ENCODE data around the gene VSTM2B.
"Not testable (repeated sequence)": the region's sequence is repeated elsewhere in the genome, so short reads cannot be mapped to it uniquely, and the experiment has no call there.

The VSTM2B gene

DNA sequence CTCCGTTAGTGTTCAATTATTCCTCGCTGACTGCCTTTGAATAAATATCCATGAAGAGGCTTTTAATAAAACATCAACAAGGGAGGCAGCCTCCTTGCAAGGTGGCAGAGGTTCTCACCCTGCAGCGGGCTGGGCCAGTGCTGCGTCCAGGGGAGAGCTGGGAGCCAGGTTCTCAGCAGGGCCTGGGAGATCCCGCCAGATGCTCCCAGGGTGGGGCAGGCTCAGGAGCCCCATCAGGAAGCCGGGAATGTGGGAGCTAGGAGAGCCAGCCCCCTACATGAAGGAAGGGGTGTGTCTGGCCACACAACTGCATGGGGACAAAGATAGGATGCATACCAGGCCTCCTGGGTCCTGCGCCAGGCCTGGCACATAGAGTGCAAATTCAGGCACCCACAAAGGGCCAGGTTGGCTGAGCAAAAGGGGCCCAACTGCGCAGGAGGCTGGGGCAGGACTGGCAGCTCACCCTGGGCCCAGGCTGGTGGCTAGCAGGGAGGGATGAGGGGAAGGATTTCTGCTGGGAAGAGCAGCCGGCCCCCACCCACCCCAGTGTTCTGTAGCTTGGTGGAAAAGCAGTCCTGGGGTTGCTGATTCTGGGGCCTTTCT lies 22.8 kb downstream of the VSTM2B start:
- no peak for DNase-seq

DNA sequence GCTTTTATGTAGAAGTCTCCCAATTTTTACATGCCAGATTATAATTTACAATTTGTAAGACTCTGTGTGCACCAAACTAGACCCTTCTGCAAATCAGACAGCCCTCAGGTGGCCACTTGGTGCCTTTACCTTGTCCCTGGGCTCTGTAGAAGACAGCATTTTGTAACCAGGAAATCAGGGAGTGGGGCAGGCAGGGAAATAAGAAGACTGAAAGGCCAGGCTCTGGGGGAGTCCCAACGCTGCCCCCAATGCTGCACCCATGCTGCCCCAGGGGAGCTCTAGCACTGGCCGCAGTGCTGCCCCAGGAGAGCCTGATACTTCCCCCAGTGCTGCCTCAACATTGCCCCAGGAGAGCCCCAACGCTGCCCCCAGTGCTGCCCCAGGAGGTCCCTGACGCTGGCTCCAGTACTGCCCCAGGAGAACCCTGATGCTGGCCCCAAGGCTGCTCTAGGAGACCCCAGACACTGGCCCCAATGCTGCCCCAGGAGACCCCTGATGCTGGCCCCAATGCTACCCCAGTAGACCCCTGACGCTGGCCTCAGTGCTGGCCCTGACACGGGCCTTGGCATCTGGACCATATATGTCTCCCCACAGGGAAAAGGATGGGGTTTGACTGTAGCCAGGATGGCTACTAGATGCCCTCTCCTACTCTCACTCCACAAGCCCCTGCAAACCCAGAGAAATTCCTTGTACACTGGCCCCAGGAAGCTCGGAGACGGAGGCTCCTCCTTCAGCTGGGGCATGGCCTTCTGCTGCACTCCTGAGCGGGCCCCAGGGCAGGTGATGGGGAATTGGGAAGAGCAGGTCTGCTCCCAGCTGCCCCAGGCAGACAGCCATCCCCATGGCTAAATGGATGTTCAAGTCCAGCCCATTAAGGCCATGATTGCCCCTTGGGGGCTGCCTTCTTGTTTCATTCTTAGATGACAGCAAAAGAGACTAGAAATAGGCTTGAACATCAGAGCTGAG lies 23.6 kb downstream of the VSTM2B start:
- no peak for DNase-seq

GRCh38 chr19:29550896-29551295 lies 25.1 kb downstream of the VSTM2B start:
- DNase-seq = no peak

DNA sequence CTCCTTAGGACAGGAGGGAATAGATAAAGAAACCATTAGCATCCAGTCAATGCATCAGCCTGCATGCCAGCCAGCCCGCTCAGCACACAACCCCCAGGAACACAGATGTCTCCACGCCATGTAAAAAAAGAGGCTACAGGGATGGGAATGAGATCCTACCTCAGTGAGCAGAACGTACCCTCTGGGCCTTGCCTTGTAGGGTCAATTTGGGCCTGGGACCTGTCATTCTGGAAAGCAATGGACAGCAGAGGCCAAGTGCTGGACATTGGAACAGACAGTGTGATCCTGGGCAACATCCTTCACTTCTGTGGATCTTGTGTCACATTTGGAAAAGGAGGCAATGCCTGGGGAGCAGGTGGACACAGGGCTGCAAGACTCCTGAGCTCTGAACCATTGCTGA lies 26.0 kb downstream of the VSTM2B start:
- DNase-seq = no peak

GRCh38 chr19:29552454-29553280 lies 26.9 kb downstream of the VSTM2B start:
- DNase-seq = no peak

DNA sequence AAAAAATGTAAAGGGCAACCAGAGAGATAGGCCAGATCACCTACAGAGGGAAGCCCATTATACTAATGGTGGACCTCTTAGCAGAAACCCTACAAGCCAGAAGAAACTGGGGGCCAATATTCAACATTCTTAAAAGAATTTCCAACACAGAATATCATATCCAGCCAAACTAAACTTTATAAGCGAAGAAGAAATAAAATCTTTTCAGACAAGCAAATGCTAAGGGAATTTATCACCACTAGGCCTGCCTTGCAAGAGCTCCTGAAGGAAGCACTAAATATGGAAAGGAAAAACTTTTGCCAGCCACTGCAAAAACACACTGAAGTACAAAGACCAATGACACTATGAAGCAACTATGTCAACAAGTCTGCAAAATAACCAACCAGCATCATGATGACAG lies 28.4 kb downstream of the VSTM2B start:
- DNase-seq = no peak

GRCh38 chr19:29559110-29559509 lies 33.3 kb downstream of the VSTM2B start:
- not testable (repeated sequence) for DNase-seq

DNA sequence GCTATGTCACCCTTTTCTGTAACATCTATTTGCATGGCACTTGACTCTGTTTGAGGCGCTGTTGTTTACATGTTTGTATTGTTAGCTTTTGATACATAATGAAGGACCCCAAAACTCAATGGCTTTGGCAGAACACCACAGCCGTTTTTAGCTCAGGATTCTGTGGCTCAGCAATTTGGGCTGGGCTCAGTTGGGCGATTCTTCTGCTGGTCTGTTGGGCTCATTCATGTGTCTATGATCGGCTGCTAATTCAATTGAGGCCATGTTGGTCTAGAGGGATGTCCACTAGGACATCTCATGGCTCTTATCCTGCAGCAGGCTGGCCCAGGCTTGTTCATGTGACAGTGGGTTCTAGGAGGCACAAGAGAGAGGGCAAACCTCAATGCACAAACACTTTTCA lies 33.9 kb downstream of the VSTM2B start:
- DNase-seq = no peak

DNA sequence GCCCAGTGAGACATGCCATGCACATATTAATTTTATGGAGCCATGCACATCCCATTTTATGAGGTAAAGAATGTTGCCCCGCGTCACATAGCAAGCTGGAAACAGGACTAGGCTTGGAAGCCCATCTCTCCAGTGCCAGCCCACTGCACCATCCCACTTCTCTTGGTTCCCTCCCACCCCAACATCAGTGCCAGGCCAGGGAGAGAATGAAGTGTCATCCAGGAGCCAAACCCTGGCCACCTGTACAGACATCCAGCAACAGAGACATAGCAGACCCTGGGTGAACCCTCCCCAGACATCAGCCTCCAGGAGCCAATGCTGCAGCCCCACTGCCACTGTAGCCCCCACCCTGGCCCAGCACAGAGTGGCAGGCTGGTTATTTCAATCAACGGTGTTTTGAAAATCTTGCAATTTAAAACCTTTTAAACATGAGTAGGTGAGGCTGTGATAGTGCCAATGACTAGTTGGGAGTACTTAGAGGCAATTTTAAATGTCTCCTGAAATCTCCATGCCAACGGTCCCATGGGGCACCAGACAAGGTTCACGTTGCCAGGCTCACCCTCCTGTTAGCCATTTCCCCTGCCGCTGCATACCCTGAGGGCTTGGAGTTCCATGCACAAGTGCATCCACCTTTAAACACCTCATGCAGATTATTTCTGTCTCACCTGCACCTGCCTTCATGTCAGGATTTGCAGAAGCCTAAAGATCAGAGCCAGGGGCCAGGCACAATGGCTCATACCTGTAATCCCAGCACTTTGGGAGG lies 34.7 kb downstream of the VSTM2B start:
- DNase-seq = no peak

DNA sequence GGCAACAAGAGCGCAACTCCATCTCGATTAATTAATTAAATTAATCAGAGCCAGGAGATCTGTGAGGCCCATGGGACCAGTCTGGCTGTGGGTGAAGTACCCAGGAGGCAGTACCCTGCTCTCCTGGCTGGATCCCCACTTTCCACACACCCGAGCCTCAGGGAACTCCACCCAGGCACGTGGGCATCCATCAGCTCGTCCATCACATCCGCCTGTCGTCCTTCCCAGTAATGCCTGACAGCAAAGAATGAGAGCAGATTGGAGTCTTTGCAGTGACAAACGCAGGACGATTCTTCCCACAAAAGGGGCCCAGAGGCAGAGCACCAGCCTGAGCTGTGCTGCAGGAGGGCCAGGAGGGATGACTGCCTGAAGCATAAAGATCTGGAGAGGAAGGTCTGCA lies 35.8 kb downstream of the VSTM2B start:
- DNase-seq = no peak

- DNase-seq = no peak
Observed at GRCh38 chr19:29562299-29563297, 36.8 kb downstream of the VSTM2B start.

DNA sequence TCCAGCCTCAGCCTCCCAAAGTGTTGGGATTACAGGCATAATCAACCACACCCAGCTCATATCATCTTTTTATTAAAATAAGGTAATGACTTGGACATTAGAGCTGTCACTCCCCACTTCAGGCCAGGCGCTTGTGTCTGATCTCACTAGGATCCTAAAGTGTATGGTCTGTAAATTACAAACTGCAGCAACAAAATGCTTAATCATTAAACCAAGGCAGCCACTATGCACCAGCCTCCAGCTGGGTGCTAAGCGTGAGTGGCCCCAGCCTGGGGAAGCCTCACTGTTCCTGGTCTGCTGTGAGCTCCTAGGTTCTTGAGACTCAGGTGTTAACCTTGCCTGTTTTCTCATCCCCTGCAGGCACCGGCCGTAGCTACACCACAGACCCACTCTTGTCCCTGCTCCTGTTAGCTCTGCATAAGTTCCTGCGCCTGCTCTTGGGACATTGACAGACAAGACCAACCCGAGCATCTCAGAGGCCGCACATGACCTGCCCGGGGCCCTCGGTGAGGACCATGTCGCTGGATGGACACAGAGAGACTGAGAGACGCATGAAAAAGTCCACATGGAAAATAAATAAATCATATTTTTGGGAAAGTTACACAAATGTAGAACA lies 37.8 kb downstream of the VSTM2B start:
- no peak for DNase-seq

DNA sequence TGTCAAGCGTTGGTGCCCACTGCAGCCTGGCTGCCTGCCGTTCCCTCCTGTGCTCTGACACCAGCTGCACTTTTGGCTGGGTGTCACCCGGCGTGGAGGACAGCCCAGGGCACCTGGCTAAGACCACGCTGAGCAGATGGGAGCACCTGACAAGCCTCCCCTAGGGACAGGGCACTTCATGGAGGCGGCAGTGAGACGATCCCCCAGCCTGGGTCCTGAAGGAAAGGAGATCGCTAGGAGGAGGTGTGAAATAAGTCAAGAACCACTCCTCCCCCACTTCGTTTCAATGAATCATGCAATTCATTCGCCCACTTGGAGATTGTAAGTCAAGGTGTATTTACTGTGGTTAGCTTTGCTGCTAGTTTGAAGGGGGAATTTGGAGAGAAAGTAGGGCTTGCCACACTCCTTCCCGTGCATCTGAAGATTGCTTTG lies 38.8 kb downstream of the VSTM2B start:
- DNase-seq = no peak

- DNase-seq = no peak
Observed at GRCh38 chr19:29565171-29565570, 39.4 kb downstream of the VSTM2B start.

- DNase-seq = no peak
Observed at GRCh38 chr19:29566496-29567054, 40.8 kb downstream of the VSTM2B start.

GRCh38 chr19:29567366-29567915 lies 41.6 kb downstream of the VSTM2B start:
- no peak for DNase-seq

- DNase-seq = no peak
Observed at GRCh38 chr19:29568036-29569025, 42.5 kb downstream of the VSTM2B start.

DNA sequence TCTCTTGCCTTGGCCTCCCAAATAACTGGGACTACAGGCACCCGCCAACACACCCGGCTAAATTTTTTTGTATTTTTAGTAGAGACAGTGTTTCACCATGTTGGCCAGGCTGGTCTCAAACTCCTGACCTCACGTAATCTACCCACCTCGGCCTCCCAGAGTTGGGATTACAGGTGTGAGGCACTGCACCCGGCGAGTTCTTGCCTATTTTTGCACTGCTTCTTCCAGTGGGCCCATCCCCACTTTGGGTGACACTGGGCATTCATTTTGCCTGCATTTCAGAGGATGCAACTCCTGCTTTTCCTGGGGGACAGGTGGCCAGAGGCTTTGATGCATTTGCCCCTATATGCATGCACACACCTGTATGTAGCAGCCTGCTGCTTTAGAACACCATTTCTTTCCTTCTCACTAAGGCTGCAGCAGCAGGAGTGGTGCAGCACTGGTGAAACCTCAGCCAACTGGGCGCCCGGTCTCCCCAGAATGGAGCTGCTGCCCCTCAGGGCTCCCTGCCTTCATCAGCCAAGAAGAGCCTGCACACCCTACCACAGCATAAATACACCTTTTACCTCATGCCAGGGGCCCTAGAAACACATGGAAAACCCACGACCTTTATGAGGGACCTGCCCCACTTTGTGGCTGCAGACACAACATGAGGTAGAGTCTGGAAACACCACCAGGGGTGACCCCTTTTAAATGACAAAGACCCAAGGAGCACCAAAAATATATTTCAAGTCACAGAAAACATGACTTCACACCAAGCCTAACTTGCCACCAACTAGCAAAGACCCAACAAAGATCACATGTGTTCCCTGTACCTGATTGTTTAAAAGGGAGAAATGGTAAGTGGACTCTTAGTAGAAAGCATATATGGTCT lies 43.5 kb downstream of the VSTM2B start:
- DNase-seq = no peak

Data from SW 1271 (cell line).